Ishikawa (cell line): ENCODE data around the gene TTC8.

ENCODE experiments used
- CEBPB ChIP-seq: IDR thresholded peaks from 2 replicates; pipeline ENCODE4 v1.6.1; 2012
- REST ChIP-seq: IDR thresholded peaks from 2 replicates; pipeline ENCODE4 v1.6.1; 2012; ENCODE audit warnings: low read depth, mild to moderate bottlenecking
- TAF1 ChIP-seq: IDR thresholded peaks from 2 replicates; pipeline ENCODE4 v1.6.1; 2012; ENCODE audit warnings: low read depth, mild to moderate bottlenecking
- YY1 ChIP-seq: IDR thresholded peaks from 2 replicates; pipeline ENCODE4 v1.6.1; 2012; ENCODE audit warnings: low read depth

- TF ChIP-seq REST (no peak), YY1 (no peak), CEBPB (no peak), TAF1 (no peak)
Measured at GRCh38 chr14:88808359-88808758, 16.1 kb upstream of the TTC8 start.
